ENCODE measurements around the gene GDPGP1. TPM values are rescaled to one million over a fixed set of nuclear protein-coding genes. Genes with fewer than 3 reads are reported as not detected.

GDPGP1 gene
- 1.2 TPM for polyA plus RNA-seq (2013, experiment 1 of 2)
- 1.6 TPM for polyA plus RNA-seq (2013, experiment 2 of 2)

DNA sequence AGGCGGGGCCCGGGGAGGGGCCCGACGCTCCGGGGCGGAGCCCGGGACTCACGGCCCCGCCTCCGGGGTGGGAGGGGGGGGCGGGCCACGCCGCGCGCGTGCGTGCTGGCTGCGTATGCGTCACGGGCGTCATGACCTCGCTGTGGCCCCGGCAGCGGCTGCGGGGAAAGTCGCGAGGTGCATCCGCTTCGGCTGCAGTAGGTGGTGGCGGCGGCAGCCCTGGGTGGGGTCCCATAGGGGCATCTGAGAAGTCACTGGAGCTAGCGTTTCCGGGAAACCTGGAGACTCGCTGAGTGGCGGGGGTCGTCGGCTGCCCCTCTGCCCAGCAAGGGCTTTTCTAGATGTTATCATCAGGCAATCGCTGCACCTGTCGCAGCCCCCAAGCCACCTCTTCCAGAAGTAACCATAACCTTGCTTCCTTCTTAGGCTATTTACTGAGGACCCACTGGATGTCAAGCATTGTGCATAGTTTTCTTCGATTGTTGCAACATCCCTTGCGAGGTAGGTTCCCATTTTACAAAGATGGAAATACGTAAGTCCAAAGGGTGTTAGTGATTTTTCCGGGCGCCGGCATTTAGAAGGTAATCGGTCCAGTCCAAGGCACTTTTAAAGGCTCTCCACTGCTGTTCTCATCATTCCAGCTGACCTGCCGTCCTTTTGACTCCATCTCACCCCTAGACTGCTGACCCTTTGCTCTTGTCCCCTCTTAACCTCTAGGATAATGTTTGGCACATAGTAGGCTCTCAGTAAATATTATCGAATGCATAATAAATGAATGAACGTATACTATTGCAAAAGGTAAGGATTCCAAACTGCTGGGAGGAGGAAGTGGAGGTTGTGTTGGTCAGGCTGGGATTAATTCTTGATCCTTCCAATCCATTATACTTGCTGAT is at the start of gene GDPGP1:
Gene GDPGP1, plus strand, starts transcription at position 114 of the 893 bp plus-strand sequence. CDS start 6,700 bp downstream, outside the sequence.
- peaks cover 2 to 5% of the 10 kb centered on the region in 2 donors for H3K4me1 ChIP-seq (ENCODE audit: control insufficient read depth in 2 of 2, insufficient read depth in 1 of 2, low read depth in 1 of 2, low read length in 2 of 2)

GRCh38 chr15:90184786-90185704 is 49.0 kb upstream of the GDPGP1 start:
- Histone ChIP-seq H3K4ac (ENCODE audit: low read length) (peak overlapping the region; percentile 37), H3K23ac (ENCODE audit: low read depth, low read length, poor library complexity) (peak overlapping the region; percentile 91), H3K9me3 (replicated peaks in 1 of 2; ENCODE audit: control insufficient read depth in 2 of 2, insufficient read depth in 1 of 2, low read depth in 1 of 2, low read length in 2 of 2) (no peaks in the 10 kb centered on the region), H3K79me1 (ENCODE audit: low read depth, low read length) (no peaks in the 10 kb centered on the region), H3K4me2 (ENCODE audit: insufficient read depth, low read length, poor library complexity, severe bottlenecking) (peak overlapping the region; percentile 77), H2AK5ac (ENCODE audit: low read depth, low read length) (no peak overlapping the region), H3K4me3 (ENCODE audit: low read length in 2 of 2) (peak overlapping the region; percentile 58 to 90), H3K9ac (ENCODE audit: low read depth, low read length, poor library complexity) (peak overlapping the region; percentile 70), H3K14ac (ENCODE audit: low read length) (no peak overlapping the region), H2AFZ (ENCODE audit: low read length) (peak overlapping the region; percentile 94), H4K91ac (ENCODE audit: low read depth, low read length, poor library complexity) (no peak overlapping the region), H2BK15ac (ENCODE audit: low read length) (peak overlapping the region; percentile 75), H3K36me3 (replicated peaks in 1 of 2; ENCODE audit: control insufficient read depth in 2 of 2, insufficient read depth in 2 of 2, low read length in 2 of 2) (no peaks in the 10 kb centered on the region), H2BK12ac (ENCODE audit: low read length) (no peak overlapping the region), H2BK5ac (ENCODE audit: low read length) (peak overlapping the region; percentile 87), H4K8ac (ENCODE audit: low read depth, low read length) (peak overlapping the region; percentile 65), H3K4me1 (ENCODE audit: control insufficient read depth in 2 of 2, insufficient read depth in 1 of 2, low read depth in 1 of 2, low read length in 2 of 2) (peaks cover 5 to 16% of the 10 kb centered on the region in 2 donors), H3K27ac (replicated peaks; ENCODE audit: low read length) (peak overlapping the region; percentile 2), H3K18ac (ENCODE audit: low read length) (peak overlapping the region; percentile 98), H3K27me3 (ENCODE audit: control insufficient read depth in 3 of 3, insufficient read depth in 3 of 3, low read depth in 1 of 3, low read length in 3 of 3) (no peaks in the 10 kb centered on the region), H2BK120ac (ENCODE audit: low read depth, low read length) (peak overlapping the region; percentile 87)
- peak; percentile 51 for DNase-seq (ENCODE audit: low spot score)
- no CpG with 5 or more reads among the region's 67 CpGs for WGBS, 2 donors (ENCODE audit: extremely low coverage in 2 of 2, insufficient read length in 2 of 2, insufficient replicate concordance in 1 of 2)

More for the DNA sequence above, at the start of gene GDPGP1:
- H3K4ac ChIP-seq (ENCODE audit: low read length), result no peak within 1 kb of the TSS
- H3K79me1 ChIP-seq (ENCODE audit: low read depth, low read length), result no peaks in the 10 kb centered on the region
- H2AK5ac ChIP-seq (ENCODE audit: low read depth, low read length), result no peak within 1 kb of the TSS
- WGBS, 2 donors (ENCODE audit: extremely low coverage in 2 of 2, insufficient read length in 2 of 2, insufficient replicate concordance in 1 of 2), result no CpG with 5 or more reads among the region's 49 CpGs
- no peak within 1 kb of the TSS for H4K91ac ChIP-seq (ENCODE audit: low read depth, low read length, poor library complexity)
- H2BK12ac ChIP-seq (ENCODE audit: low read length), result no peak within 1 kb of the TSS
- H3K27ac ChIP-seq (replicated peaks; ENCODE audit: low read length), result no peak within 1 kb of the TSS
- peak within 1 kb of the TSS; percentile 92 for H3K4me2 ChIP-seq (ENCODE audit: insufficient read depth, low read length, poor library complexity, severe bottlenecking)
- peak within 1 kb of the TSS; percentile 78 to 90 for H3K4me3 ChIP-seq (ENCODE audit: low read length in 2 of 2)
- no peaks in the 10 kb centered on the region for H3K9me3 ChIP-seq (replicated peaks in 1 of 2; ENCODE audit: control insufficient read depth in 2 of 2, insufficient read depth in 1 of 2, low read depth in 1 of 2, low read length in 2 of 2)
- no peaks in the 10 kb centered on the region for H3K27me3 ChIP-seq (ENCODE audit: control insufficient read depth in 3 of 3, insufficient read depth in 3 of 3, low read depth in 1 of 3, low read length in 3 of 3)
- no peak within 1 kb of the TSS for H4K8ac ChIP-seq (ENCODE audit: low read depth, low read length)
- no peak for DNase-seq (ENCODE audit: low spot score)
- no peak within 1 kb of the TSS for H3K14ac ChIP-seq (ENCODE audit: low read length)
- H3K23ac ChIP-seq (ENCODE audit: low read depth, low read length, poor library complexity), result peak within 1 kb of the TSS; percentile 74
- H3K9ac ChIP-seq (ENCODE audit: low read depth, low read length, poor library complexity), result peak within 1 kb of the TSS; percentile 83
- H3K18ac ChIP-seq (ENCODE audit: low read length), result peak within 1 kb of the TSS; percentile 90
- no peak within 1 kb of the TSS for H2BK15ac ChIP-seq (ENCODE audit: low read length)
- H2BK120ac ChIP-seq (ENCODE audit: low read depth, low read length), result no peak within 1 kb of the TSS
- peaks cover 12 to 36% of the 10 kb centered on the region in 2 donors for H3K36me3 ChIP-seq (replicated peaks in 1 of 2; ENCODE audit: control insufficient read depth in 2 of 2, insufficient read depth in 2 of 2, low read length in 2 of 2)
- peak within 1 kb of the TSS; percentile 44 for H2BK5ac ChIP-seq (ENCODE audit: low read length)
- H2AFZ ChIP-seq (ENCODE audit: low read length), result peak within 1 kb of the TSS; percentile 98

DNA sequence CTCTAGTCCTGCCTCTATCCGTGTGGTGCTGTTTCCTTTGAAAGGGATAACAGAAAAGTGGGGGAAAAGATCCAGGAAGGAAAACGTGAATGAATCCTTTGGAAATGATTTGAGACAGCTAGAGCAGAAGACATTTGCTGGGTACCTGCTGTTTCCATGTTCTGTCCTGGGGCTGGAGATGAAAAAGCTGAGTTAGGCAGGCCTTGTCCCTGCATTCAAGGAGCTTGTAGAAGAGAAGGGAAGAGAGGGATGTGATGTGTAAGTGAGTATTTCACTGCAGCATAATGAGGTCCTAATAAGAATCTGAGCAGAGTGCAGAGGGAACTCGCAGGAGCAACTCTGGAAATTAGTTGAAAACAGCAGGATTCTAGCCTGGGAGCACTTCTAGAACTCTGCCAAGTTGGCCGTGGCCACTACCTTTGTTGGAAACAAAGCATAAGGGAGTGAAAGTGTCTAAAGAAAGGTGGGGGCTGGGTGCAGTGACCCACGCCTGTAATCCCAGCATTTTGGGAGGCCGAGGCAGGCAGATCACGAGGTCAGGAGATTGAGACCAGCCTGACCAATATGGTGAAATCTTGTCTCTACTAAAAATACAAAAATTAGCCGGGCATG is 46.6 kb upstream of the GDPGP1 start:
- H2BK12ac ChIP-seq (ENCODE audit: low read length), result no peak overlapping the region
- H2AK5ac ChIP-seq (ENCODE audit: low read depth, low read length), result no peak overlapping the region
- H4K91ac ChIP-seq (ENCODE audit: low read depth, low read length, poor library complexity), result no peak overlapping the region
- H2BK15ac ChIP-seq (ENCODE audit: low read length), result no peak overlapping the region
- H3K18ac ChIP-seq (ENCODE audit: low read length), result no peak overlapping the region
- no peak overlapping the region for H3K9ac ChIP-seq (ENCODE audit: low read depth, low read length, poor library complexity)
- no peaks in the 10 kb centered on the region for H3K9me3 ChIP-seq (replicated peaks in 1 of 2; ENCODE audit: control insufficient read depth in 2 of 2, insufficient read depth in 1 of 2, low read depth in 1 of 2, low read length in 2 of 2)
- H3K27ac ChIP-seq (replicated peaks; ENCODE audit: low read length), result no peak overlapping the region
- H3K23ac ChIP-seq (ENCODE audit: low read depth, low read length, poor library complexity), result no peak overlapping the region
- no peak for DNase-seq (ENCODE audit: low spot score)
- no peaks in the 10 kb centered on the region for H3K79me1 ChIP-seq (ENCODE audit: low read depth, low read length)
- no peak overlapping the region for H2BK5ac ChIP-seq (ENCODE audit: low read length)
- no peak overlapping the region for H2AFZ ChIP-seq (ENCODE audit: low read length)
- H3K14ac ChIP-seq (ENCODE audit: low read length), result no peak overlapping the region
- no peak overlapping the region for H3K4me2 ChIP-seq (ENCODE audit: insufficient read depth, low read length, poor library complexity, severe bottlenecking)
- no peak overlapping the region for H2BK120ac ChIP-seq (ENCODE audit: low read depth, low read length)
- WGBS, 2 donors (ENCODE audit: extremely low coverage in 2 of 2, insufficient read length in 2 of 2, insufficient replicate concordance in 1 of 2), result no CpG with 5 or more reads among the region's 8 CpGs
- no peak overlapping the region for H3K4ac ChIP-seq (ENCODE audit: low read length)
- no peak overlapping the region for H3K4me3 ChIP-seq (ENCODE audit: low read length in 2 of 2)
- no peak overlapping the region for H4K8ac ChIP-seq (ENCODE audit: low read depth, low read length)
- H3K4me1 ChIP-seq (ENCODE audit: control insufficient read depth in 2 of 2, insufficient read depth in 1 of 2, low read depth in 1 of 2, low read length in 2 of 2), result peaks cover 11 to 15% of the 10 kb centered on the region in 2 donors
- H3K27me3 ChIP-seq (ENCODE audit: control insufficient read depth in 3 of 3, insufficient read depth in 3 of 3, low read depth in 1 of 3, low read length in 3 of 3), result no peaks in the 10 kb centered on the region
- H3K36me3 ChIP-seq (replicated peaks in 1 of 2; ENCODE audit: control insufficient read depth in 2 of 2, insufficient read depth in 2 of 2, low read length in 2 of 2), result no peaks in the 10 kb centered on the region

Measured in neuronal stem cell (in vitro differentiated cells).